Smooth muscle cell (in vitro differentiated cells): ENCODE measurements around the gene TRIO. TPM values are rescaled to one million over a fixed set of nuclear protein-coding genes. Genes with fewer than 3 reads are reported as not detected.

Experiments
- DNase-seq: peaks from one replicate; lab custom pipeline; 2025; ENCODE audit not compliant: unreplicated experiment; lab: John Stamatoyannopoulos, UW
- H2AFZ ChIP-seq: fragments of 200-600 bp; sonication (generic); 2 replicates; pipeline ENCODE4 v1.6.0; 2016; ENCODE audit warnings: antibody characterized with exemption, low read depth, mild to moderate bottlenecking
- H3F3A ChIP-seq: fragments of 200-600 bp; sonication (generic); 2 replicates; pipeline ENCODE4 v1.6.0; 2017; ENCODE audit warnings: antibody characterized with exemption, low read depth
- H3K27ac ChIP-seq: fragments of 200-600 bp; sonication (generic); 2 replicates; pipeline ENCODE4 v1.5.1; 2016; ENCODE audit warnings: low read depth, mild to moderate bottlenecking
- H3K27me3 ChIP-seq: fragments of 200-600 bp; sonication (generic); 2 replicates; pipeline ENCODE4 v1.6.1; 2016; ENCODE audit warnings: low read depth, mild to moderate bottlenecking
- H3K36me3 ChIP-seq: fragments of 200-600 bp; sonication (generic); 2 replicates; pipeline ENCODE4 v1.5.1; 2016; ENCODE audit warnings: low read depth
- H3K4me1 ChIP-seq: fragments of 200-600 bp; sonication (generic); 2 replicates; pipeline ENCODE4 v1.5.1; 2016; ENCODE audit warnings: low read depth
- H3K4me2 ChIP-seq: fragments of 200-600 bp; sonication (generic); 2 replicates; pipeline ENCODE4 v1.6.0; 2016; ENCODE audit warnings: mild to moderate bottlenecking
- H3K4me3 ChIP-seq: fragments of 200-600 bp; sonication (generic); 2 replicates; pipeline ENCODE4 v1.5.1; 2016; ENCODE audit warnings: mild to moderate bottlenecking
- H3K79me2 ChIP-seq: fragments of 200-600 bp; sonication (generic); 2 replicates; pipeline ENCODE4 v1.6.0; 2016; ENCODE audit warnings: low read depth, mild to moderate bottlenecking
- H3K9ac ChIP-seq: fragments of 200-600 bp; sonication (generic); 2 replicates; pipeline ENCODE4 v1.6.0; 2016; ENCODE audit warnings: low read depth
- H3K9me3 ChIP-seq: fragments of 200-600 bp; sonication (generic); replicated peaks from 2 replicates; pipeline ENCODE4 v1.5.1; 2016; ENCODE audit warnings: low read depth
- H4K20me1 ChIP-seq: fragments of 200-600 bp; sonication (generic); 2 replicates; pipeline ENCODE4 v1.6.0; 2016; ENCODE audit warnings: low read depth
- WGBS: methylation state at CpG from one replicate; pipeline ENCODE4 v1.1.7; 2016; ENCODE audit warnings: low lambda C conversion rate; 5-methylcytosine and 5-hydroxymethylcytosine counted together
- polyA plus RNA-seq: library from polyadenylated mRNA; unstranded; fragments of >200 nt; fragmentation: Nextera tagmentation; extraction: Ambion mirVana; gene quantifications from 2 replicates; pipeline ENCODE4 v1.2.1, GENCODE V29; 2016
- total RNA-seq: library from RNA; depleted of rRNA; stranded (reverse); fragments of >200 nt; gene quantifications from 2 replicates; pipeline ENCODE4 v1.2.3, GENCODE V29; 2014
- TF ChIP-seq, protein P1 (sequence below): fragments of 200-600 bp; sonication (generic); IDR thresholded peaks from 2 replicates; pipeline ENCODE4 v1.5.1; 2017; ENCODE audit warnings: borderline replicate concordance, mild to moderate bottlenecking, antibody characterized with exemption; ENCODE audit not compliant: insufficient read depth, poor library complexity, severe bottlenecking

Gene TRIO
- total and polyA plus RNA-seq, 2 experiments from 2014 or later = 10.2 to 118 TPM

- Histone ChIP-seq H3K4me2 (peak overlapping the region; percentile 52), H3K27ac (peak overlapping the region; percentile 98), H3K27me3 (no peaks in the 10 kb centered on the region), H3K4me1 (peaks cover 55% of the 10 kb centered on the region), H3K36me3 (peaks cover 4% of the 10 kb centered on the region), H3K4me3 (no peak overlapping the region), H3F3A (peaks cover 28% of the 10 kb centered on the region), H3K9ac (peak overlapping the region; percentile 75), H4K20me1 (peaks cover 65% of the 10 kb centered on the region), H2AFZ (no peak overlapping the region), H3K79me2 (peaks cover 88% of the 10 kb centered on the region), H3K9me3 (no peaks in the 10 kb centered on the region)
- WGBS = 10% methylated on average over 5 of the region's 5 CpGs
- TF ChIP-seq, protein P1, sequence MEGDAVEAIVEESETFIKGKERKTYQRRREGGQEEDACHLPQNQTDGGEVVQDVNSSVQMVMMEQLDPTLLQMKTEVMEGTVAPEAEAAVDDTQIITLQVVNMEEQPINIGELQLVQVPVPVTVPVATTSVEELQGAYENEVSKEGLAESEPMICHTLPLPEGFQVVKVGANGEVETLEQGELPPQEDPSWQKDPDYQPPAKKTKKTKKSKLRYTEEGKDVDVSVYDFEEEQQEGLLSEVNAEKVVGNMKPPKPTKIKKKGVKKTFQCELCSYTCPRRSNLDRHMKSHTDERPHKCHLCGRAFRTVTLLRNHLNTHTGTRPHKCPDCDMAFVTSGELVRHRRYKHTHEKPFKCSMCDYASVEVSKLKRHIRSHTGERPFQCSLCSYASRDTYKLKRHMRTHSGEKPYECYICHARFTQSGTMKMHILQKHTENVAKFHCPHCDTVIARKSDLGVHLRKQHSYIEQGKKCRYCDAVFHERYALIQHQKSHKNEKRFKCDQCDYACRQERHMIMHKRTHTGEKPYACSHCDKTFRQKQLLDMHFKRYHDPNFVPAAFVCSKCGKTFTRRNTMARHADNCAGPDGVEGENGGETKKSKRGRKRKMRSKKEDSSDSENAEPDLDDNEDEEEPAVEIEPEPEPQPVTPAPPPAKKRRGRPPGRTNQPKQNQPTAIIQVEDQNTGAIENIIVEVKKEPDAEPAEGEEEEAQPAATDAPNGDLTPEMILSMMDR = peak; percentile 8
- no peak for DNase-seq
Measured at GRCh38 chr5:14267166-14267838, 124.2 kb downstream of the TRIO start.

GRCh38 chr5:14267991-14268708, 125.0 kb downstream of the TRIO start:
- H3K4me2 ChIP-seq = peak overlapping the region; percentile 70

GRCh38 chr5:14268738-14269137, 125.6 kb downstream of the TRIO start:
- H3K4me3 ChIP-seq = no peak overlapping the region
- H3K4me2 ChIP-seq = peak overlapping the region; percentile 70
- peaks cover 28% of the 10 kb centered on the region for H3F3A ChIP-seq
- H4K20me1 ChIP-seq = peaks cover 63% of the 10 kb centered on the region
- H3K36me3 ChIP-seq = peaks cover 4% of the 10 kb centered on the region
- no peak for DNase-seq
- peaks cover 55% of the 10 kb centered on the region for H3K4me1 ChIP-seq
- no peaks in the 10 kb centered on the region for H3K9me3 ChIP-seq
- 53% methylated on average over 5 of the region's 5 CpGs for WGBS
- H3K27me3 ChIP-seq = no peaks in the 10 kb centered on the region
- peak overlapping the region; percentile 98 for H3K27ac ChIP-seq
- peaks cover 86% of the 10 kb centered on the region for H3K79me2 ChIP-seq
- TF ChIP-seq, protein P1 = no peak
- no peak overlapping the region for H2AFZ ChIP-seq
- H3K9ac ChIP-seq = peak overlapping the region; percentile 79

More at GRCh38 chr5:14267991-14268708, 125.0 kb downstream of the TRIO start:
- no peaks in the 10 kb centered on the region for H3K9me3 ChIP-seq
- 17% methylated on average over 6 of the region's 6 CpGs for WGBS
- H3K4me3 ChIP-seq = no peak overlapping the region
- peaks cover 63% of the 10 kb centered on the region for H4K20me1 ChIP-seq
- TF ChIP-seq, protein P1 = no peak
- peaks cover 28% of the 10 kb centered on the region for H3F3A ChIP-seq
- H3K9ac ChIP-seq = peak overlapping the region; percentile 79
- H2AFZ ChIP-seq = no peak overlapping the region
- peaks cover 55% of the 10 kb centered on the region for H3K4me1 ChIP-seq
- H3K36me3 ChIP-seq = peaks cover 4% of the 10 kb centered on the region
- DNase-seq = no peak
- H3K79me2 ChIP-seq = peaks cover 88% of the 10 kb centered on the region
- no peaks in the 10 kb centered on the region for H3K27me3 ChIP-seq
- peak overlapping the region; percentile 98 for H3K27ac ChIP-seq
